NCI-H1694 (cell line): Measurements from ENCODE around the gene MAST4.
A peak's percentile ranks its signal among the peaks of the same experiment; 100 is the strongest.

ENCODE experiments used
- DNase-seq: peaks from one replicate; lab custom pipeline; 2025; lab: John Stamatoyannopoulos, UW

Gene MAST4

DNA sequence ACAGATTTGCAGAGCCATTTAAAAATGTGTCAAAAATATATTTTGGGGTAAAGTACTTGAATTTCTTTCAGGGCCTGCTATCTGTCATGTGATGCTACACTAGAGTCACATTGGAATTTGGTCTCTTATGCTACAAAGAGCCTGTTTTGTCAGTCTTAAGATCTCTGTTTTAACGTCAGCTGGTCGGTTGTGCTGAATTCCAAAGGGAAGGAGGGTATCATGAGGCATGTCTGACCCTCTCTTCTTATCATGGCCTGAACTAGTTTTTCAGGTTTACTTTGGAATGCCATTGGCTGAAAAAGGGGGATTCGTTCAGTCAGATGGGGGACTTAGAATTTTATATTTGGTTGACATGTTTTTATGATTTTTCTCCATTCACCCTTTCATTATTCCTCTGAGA, 309.8 kb downstream of the MAST4 start:
- no peak for DNase-seq

DNA sequence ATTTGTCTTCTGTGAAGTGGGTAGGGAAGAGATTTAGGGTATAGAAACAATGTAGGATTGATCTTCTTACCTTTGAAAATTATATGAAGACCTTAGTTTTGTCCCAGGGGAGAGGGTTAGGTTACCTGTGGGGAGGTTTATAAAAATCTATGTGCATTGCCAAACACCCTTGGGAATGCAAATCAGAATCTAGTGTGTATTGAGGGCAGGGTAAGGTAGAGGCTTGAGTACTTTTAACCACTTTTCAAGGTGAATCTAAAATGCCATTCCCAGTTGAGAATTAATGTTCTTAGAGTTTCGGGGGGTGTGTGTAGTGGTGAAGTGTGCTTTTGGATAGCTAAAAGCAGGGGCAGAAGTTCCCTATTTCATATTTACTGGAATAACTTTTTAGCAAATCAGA, 312.0 kb downstream of the MAST4 start:
- DNase-seq, result no peak

DNA sequence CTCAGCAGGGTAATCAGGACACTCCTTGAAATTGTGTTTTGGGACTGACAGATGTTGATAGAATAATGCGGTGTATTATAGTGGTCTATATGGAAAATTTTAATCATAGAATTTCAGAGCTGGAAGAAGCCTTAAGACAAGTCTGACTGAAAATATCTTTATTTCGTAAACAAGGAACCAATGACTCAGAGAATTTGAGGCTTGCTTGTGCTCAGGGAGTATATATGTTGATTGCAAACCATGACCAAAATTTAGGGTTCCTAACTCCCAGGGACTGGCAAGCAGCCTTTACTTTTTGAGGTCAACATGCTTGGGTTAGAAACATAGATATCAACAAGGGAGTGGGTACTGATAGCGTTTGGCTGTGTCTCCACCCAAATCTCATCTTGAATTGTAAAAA, 313.2 kb downstream of the MAST4 start:
- no peak for DNase-seq

DNA sequence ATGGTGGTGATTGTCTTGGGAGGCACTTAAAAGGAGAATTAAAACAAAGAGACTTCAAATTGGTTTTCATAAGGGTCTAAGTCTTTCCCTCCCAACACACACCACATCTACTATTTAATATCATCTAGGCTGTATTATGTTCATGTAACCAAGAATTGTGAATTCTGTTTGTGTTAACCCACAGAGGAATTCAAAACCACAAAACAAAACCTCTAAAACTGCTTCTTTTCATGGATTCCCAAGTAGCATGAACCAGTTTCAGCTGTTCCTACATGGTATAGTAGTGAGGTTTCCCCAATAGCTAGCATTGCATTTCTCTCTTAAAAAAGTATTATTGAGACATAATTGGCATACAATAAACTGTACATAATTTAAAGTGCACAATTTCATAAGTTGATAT, 316.6 kb downstream of the MAST4 start:
- DNase-seq, result no peak

DNA sequence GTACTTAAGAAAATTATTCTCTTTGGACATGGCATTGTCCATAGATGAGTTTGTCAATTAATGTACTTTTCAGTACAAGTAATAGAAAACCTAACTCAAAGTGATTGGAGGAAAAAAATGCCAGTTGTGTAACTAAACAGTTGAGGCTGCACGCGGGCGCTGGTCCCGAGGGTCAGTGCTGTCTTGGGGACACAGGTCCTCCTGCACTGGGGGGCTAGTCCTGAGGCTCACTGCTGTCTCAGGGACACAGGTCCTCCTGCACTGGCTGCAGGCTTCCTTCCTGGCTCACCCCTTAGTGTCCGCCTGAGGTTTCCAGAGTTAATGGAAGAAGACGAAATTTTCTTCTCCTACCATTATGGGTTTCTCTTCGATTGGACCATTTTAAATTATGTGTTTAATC, 319.3 kb downstream of the MAST4 start:
- DNase-seq, result no peak

DNA sequence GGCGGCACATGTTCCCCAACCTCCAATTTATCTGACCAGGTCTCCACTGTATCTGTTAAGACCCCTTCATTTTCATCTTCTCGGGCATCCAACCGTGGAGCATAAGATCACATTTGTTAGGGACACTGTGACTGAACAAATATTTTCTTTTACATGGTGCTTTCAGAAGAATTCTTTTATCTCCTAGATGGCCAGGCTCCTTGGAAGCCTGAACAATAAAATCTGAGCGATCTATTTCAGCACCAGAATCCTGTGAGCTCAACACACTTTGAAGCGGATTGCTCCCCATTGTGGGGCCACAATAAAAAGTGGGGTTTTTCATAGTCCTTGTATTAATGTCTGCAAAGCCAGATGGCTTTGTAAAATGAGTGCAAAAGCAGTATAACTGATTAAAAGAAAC, 326.7 kb downstream of the MAST4 start:
- no peak for DNase-seq

DNA sequence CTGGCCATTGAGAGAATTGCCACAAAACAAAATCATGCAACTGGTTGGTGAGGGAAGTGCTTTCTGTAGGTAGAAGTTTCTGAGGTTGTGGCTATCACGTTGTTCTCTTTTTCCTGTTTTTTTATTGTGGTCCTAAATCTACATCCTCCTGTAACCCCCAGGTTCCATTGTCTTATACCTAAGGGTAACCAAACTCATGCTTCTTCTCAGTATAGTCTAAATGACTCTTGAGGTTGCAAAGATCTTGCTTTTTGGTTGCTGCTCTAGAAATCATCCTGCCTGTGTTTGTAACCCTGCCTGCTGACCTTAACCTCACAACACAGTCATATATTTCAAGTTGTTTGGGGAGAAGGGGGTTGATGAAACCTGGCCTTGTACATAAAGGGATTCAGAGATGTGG, 327.3 kb downstream of the MAST4 start:
- no peak for DNase-seq

DNA sequence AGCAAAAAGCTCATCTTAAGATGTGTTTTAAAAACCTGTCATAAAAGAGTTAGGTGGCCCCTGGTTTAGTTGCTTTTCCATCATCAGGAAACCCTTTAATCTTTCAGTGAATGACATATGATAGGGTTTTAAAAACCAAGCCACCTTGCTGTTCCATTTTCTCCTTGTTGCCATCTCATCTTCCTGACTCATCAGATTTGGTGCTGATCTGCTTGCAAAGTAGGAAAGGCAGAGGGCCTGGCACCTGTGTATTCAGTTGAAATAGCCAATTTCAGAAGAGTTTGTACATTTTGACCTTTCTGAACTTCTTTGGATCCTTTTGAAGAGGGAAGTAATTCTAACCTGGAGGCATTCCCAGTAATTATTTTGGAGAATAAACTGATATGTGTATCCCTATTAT, 327.7 kb downstream of the MAST4 start:
- no peak for DNase-seq

DNA sequence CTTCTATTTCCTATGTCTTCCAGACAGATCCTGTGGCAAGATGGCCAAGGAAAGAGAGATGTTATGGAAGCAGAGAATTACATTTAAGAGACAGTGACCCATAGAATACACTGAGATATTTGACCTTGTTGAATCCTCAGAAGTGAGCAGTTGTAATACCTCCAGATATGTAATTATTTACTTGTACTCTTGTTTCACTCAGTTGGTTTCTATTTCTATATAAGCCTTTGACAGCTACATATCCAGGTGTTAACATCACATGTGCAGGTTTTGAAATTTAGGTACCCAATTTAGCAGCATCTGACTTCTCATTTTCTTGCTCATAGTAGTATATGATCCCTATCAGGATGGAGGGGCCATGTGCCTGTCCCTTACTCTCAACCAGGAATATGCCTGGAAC, 330.9 kb downstream of the MAST4 start:
- no peak for DNase-seq

DNA sequence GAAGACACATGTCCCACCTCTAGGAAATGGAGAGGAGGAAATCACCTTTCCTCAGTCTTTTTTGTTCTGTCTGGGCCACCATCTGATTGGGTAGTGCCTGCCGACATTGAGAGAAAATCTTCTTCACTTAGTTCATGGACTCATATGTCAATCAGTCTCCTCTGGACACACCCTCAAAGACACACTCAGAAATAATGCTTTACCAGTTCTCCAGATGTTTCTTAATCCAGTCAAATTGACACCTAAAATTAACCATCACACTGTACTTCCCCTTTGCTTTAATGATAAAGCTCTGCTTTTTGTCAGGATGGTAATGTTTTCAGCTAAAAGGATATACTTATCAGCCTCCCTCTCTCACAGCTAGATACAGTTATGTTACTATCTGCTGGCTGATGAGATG, 333.1 kb downstream of the MAST4 start:
- DNase-seq, result no peak

DNA sequence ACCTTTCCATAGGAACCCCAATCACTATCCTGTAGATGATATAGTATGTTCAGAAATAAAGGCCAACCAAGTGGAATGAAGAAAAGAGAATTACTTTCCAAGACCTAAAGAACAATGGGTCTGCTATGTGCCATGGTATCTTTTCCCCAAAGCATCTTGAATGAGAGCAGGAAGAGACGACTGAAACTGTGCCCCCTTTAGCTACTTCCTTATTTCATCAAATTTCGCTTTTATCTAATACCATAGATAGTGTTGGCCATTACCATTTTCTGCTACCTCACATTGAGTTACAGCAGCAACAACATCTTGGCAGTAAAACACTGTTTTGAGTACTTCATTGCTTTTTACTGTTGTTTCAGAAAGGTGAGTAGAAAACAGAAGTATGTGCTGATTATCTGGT, 333.8 kb downstream of the MAST4 start:
- DNase-seq, result no peak

DNA sequence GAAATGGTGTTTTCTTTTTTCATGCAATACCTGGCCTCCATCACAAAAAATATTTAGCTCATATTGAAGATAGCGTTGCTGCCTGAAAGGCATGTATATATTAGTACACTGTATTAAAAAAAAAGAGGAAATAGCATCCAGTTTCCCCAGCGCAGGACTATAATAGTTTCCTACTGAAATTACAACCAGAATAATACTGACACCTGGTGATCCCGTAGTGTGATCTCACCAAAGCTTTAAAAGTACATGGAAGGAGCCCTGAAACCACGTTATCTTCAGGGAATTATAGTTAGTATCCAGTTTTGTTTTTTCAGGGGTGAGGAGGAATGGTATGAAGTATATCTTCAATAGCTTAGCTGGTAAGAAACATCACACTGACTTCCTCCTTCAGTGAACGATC, 335.5 kb downstream of the MAST4 start:
- no peak for DNase-seq

DNA sequence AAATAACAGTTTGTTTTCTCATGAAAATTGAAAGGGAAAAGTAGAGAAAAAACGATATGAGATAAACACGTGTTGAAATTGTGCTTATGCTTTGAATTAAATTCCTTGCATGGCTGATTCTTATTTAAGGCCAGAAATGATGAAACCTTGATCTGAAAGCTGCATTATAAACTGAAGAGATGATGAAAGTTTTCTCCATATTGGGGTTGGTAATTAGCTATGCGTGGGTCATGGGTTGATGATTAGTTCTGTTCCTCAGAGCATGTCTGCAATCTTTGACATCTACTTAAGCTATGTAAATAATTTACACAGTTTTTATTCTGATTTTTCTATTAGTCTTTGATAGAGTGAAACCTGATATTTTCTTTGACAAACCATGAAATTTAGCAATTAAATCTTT, 336.3 kb downstream of the MAST4 start:
- DNase-seq, result no peak

DNA sequence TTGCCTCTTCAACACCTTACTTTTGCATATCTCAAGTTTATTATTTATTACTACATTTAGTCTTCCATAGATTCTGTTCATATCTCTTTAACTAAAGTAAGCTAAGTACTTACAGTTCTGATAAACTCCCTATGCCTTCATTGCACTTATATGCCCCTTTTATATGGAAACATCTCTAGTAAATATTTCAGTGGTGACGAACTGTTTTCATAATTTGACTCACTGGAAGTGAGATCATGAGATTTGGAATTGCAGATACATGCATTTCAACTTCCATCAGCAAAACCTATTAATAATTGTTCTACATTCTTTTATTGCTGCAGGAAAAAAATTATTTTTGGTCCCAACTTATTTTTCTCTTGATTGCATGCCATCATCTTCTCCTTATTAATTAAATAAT, 336.9 kb downstream of the MAST4 start:
- DNase-seq, result no peak

DNA sequence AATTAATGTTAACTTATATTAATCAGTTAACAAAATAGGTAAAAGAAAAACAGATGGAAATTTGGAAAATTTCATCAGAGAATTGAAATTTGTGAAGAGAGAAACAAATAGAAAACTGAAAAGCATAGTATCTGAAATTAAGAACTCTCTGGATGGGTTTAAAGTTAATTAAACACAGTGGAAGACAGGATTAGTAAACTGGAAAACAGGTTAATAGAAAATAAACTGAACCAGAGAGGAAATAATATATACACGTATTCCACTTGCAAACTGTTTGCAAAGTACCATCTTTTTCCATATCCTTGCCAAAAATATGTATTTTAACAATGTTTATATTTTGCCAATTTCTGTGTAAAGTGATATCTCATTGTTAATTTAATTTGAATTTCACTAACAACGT, 342.9 kb downstream of the MAST4 start:
- DNase-seq, result no peak

DNA sequence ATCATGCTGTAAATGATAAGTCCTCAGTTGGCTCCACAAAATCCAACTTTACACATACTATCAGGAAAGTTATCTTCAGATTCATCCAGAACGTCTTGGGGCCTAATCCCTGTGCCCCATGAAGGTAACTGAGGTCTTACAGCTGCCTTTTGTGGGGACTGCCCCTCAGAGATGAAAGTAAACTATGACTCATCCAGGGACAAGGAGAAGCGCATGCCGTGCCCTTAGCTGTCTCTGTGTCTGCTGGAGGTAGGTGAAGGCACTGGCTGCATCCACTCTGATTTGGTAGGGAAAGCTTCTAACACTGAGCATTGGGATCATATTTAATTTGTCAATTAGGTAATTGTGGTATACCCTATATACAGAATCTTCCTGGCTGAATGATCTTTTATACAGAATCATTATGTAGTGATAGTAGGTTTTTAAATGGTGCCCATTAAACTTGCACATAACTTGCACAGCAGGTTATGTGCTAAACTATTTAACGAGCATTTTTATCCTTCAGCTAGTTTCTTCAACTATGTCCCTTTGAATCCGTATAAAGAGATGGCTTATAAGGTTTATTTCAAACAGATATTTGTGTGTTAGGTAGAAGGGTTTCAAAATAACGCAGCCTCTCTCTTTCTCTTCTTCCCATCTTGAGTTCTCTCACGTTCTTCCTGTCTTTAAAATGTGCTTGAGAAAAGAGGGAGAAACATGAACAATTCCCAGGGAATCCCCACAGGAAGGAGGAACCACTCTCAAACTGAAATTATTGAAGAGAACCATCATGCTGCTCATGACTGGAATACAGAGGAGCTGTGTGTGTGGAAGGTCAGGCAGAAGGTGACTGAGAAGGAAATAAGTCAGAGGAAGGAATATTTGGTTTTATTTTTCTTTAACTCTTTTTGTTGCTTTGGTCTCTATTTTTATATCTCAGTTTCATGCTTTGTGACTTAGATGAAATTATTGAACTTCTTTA, 349.5 kb downstream of the MAST4 start:
- DNase-seq, result no peak

DNA sequence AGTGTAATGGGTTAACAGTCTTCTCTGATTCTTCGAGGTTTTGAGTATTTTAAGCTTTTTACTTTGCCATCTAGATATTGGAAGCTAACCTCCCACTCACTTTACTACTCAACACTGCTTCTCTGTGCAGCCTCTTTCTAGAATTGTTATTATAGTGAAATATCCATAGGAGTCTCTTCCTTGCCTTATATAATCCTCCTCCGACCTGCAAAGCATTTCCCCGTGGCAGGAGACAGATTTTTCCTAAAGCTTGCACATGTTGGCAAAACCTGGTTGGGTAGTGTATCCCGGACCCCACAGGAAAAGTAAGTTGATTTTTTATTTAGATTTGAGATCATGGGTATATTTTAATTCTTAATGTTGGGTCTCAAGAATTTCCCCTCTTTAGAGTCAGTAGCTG, 351.3 kb downstream of the MAST4 start:
- DNase-seq, result no peak

DNA sequence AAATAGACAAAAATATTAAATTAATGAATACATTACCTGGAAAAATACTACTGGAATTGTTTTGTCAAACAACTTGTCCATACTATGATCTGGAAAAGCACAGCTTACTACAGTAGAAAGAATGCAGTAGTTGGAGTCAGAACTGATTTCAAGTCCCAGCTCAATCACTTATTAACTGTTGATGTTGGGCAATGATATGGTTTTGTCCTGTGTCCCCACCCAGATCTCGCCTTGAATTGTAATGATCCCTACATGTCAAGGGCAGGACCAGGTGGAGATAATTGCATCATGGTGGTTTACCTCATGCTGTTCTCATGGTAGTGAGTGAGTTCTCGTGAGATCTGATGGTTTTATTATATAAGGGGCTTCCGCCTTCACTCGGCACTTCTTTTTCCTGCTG, 352.9 kb downstream of the MAST4 start:
- no peak for DNase-seq

DNA sequence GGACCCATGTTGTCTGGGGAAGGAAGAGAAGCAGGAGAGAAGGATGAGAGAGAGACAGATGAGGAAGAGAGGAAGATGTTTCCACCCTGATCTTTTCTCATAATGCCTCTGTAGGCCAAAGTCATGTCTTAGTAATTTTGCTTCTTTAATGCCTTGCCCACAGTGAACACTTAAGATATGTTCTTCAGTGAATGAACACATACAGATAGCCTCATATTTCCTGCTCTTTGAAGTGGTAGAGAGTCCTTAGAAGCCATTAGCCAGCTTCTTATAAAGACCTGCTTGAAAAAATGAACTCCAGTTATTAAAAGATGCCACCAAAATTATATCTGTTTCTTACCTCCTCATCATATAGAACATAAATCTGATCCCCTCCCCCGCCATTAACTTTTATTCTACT, 356.0 kb downstream of the MAST4 start:
- DNase-seq, result no peak

DNA sequence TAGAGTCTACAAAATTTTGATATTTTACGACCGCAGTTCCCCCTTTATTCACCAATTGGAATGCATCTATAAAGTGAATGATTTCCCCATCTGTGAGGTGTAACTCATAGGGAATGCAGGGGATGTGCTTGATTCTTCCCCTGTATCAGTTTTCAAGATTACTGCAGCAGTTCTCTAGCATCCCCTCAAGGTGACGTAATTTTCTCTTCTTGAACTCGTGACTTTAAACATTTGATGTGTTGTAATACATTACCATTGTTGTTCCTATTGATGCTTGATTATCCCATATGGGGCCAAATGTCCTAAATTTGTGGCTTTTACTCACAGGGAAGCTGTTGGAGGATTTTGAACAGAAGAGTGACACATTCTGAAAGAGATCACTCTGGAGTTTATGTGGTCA, 360.2 kb downstream of the MAST4 start:
- DNase-seq, result no peak

DNA sequence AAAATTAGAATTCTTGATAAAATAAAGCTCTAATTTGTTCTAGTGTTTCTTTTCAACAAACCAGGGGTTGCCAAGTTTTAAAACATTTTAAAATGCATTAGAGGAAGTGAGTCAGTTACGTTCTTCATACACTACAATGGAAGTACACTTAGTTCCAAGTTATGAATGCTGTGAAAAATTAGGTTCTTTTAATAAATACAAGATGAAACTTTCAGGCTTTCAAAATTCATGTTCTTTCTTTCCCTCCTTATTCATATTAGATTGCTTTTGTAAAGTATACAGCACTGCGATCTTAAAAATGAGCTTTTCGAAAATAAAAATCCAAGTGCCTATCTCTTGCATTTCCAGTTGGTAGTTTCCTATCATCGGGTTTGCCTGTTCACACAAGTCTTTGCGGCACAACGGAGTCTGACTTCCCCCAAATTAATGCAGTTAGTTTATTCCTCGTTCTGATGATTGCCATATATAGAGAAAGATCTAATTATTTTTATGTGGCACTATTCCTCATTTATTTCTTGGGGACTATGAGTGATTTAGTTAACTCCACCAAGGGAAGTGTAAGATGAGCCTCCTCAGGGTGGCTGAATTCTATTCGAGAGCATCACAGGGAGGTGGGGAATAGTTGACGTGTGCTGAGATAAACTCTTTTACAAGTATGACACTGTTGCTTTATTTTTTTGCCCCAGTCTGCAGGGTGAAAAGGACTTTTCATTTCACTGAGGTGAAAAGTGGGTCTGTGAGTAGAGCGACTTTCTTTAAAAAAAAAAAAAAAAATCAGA, 362.2 kb downstream of the MAST4 start:
- no peak for DNase-seq

DNA sequence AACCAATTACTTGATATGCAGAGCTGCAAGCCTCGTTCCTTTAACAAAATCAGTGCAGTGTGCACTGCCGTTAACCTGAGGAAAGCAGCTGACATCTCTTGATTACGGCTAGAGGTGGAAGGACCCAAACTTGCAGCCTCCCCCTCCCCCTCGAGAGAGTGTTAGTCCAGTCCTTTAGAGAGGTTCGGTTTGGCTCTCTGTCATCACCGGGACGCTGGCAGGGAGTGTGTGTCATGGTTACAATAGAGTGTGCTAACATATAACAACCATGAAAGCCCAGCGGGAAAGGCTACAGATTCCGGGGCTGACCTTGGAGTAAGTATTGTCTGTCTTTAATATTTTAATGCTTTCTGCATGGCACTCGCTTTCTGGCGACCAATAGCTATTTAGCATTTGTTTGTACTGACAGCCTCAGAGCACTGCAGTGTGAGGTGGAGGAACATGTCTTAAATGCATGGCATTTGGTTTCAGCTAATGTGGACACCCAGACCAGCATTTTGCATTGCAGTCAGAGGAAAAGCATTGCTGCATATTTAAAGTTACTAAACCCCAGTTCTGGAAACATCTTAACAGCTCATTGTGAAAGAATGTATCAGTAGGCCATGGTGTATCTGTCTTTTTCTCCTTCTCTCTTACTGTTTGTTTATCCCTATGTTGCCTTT, 362.9 kb downstream of the MAST4 start:
- DNase-seq, result peak; percentile 7

DNA sequence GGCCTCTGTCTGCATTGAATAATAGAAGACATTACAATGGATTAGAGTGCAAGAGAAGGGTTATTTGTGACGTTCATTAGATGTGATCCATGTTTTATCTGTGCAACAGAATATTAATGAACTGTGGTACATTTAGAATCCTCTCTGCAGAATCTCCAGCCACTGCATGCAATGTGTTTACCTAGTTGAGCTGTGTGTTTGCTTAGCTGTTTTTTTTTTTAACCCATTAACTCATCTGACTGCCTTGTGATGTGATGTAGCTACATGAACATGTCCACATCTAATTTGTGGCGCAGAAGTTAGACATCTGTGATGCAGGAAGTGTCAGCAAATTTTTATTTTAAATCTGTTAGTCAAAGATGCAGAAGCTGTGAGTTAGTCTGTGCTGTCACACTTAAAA, 363.5 kb downstream of the MAST4 start:
- peak; percentile 25 for DNase-seq
